Calu3 (cell line): ENCODE data around the gene SORL1-AS1.

Experiments used
- BruUV-seq: library from RNA; stranded (reverse); fragments of 400-500 nt; replicated peaks from 2 replicates; lab custom pipeline; 2021; lab: Mats Ljungman, UMichigan
- CTCF ChIA-PET: fragments of 300-600 bp; sonication (Branson Sonifier 250); formaldehyde crosslinking; loops from one replicate; lab custom pipeline; 2022; ENCODE audit warnings: antibody characterized with exemption; lab: Charles Lee
- DNase-seq: peaks from one replicate; pipeline ENCODE4 v3.0.0; 2022
- H3K27ac Mint-ChIP-seq: one replicate; pipeline ENCODE4 v1.8.0; 2022; ENCODE audit warnings: mixed read lengths; ENCODE audit not compliant: unreplicated experiment
- H3K27me3 Mint-ChIP-seq: one replicate; pipeline ENCODE4 v1.8.0; 2022; ENCODE audit warnings: mixed read lengths; ENCODE audit not compliant: unreplicated experiment
- H3K36me3 Mint-ChIP-seq: one replicate; pipeline ENCODE4 v1.8.0; 2022; ENCODE audit warnings: mild to moderate bottlenecking, moderate library complexity, mixed read lengths; ENCODE audit not compliant: insufficient read depth, unreplicated experiment
- H3K4me1 Mint-ChIP-seq: one replicate; pipeline ENCODE4 v1.8.0; 2022; ENCODE audit warnings: mild to moderate bottlenecking, low read depth, mixed read lengths; ENCODE audit not compliant: unreplicated experiment
- H3K4me3 Mint-ChIP-seq: one replicate; pipeline ENCODE4 v1.8.0; 2022; ENCODE audit warnings: mild to moderate bottlenecking, low read depth, moderate library complexity, mixed read lengths; ENCODE audit not compliant: unreplicated experiment
- H3K9me3 Mint-ChIP-seq: one replicate; pipeline ENCODE4 v1.8.0; 2022; ENCODE audit warnings: low read depth, mixed read lengths; ENCODE audit not compliant: unreplicated experiment
- CTCF ChIP-seq: fragments of 200-600 bp; IDR thresholded peaks from one replicate; pipeline ENCODE4 v1.8.0; 2022; ENCODE audit warnings: antibody characterized with exemption; ENCODE audit not compliant: unreplicated experiment
- intact Hi-C: fragments of 100-400 bp; cut with micrococcal nuclease; formaldehyde crosslinking; loops from one replicate; pipeline ENCODE4 v1.10.0; 2022; ENCODE audit not compliant: unreplicated experiment

SORL1-AS1 gene

GRCh38 chr11:121497176-121497998 is 44.6 kb upstream of the SORL1-AS1 start:
- H3K4me1 Mint-ChIP-seq: no peaks in the 10 kb centered on the region
- no peaks in the 10 kb centered on the region for H3K9me3 Mint-ChIP-seq
- DNase-seq: no peak
- no peaks in the 10 kb centered on the region for H3K27me3 Mint-ChIP-seq
- CTCF ChIA-PET: no interaction called here
- intact Hi-C loops: no loop called here
- no peaks in the 10 kb centered on the region for H3K36me3 Mint-ChIP-seq
- TF ChIP-seq CTCF: no peak
- no peak overlapping the region for H3K27ac Mint-ChIP-seq
- H3K4me3 Mint-ChIP-seq: no peak overlapping the region
- BruUV-seq: no TSS peak

- BruUV-seq: no TSS peak
- Mint-ChIP-seq H3K27me3 (no peaks in the 10 kb centered on the region), H3K9me3 (no peaks in the 10 kb centered on the region), H3K36me3 (no peaks in the 10 kb centered on the region), H3K4me1 (no peaks in the 10 kb centered on the region), H3K27ac (no peak overlapping the region), H3K4me3 (no peak overlapping the region)
- TF ChIP-seq CTCF: no peak
- intact Hi-C loops: no loop called here
- CTCF ChIA-PET: no interaction called here
- no peak for DNase-seq
Observed at GRCh38 chr11:121494355-121495099, 41.8 kb upstream of the SORL1-AS1 start.

- Mint-ChIP-seq H3K27me3 (no peaks in the 10 kb centered on the region), H3K36me3 (no peaks in the 10 kb centered on the region), H3K9me3 (no peaks in the 10 kb centered on the region), H3K4me3 (no peak overlapping the region), H3K27ac (no peak overlapping the region), H3K4me1 (no peaks in the 10 kb centered on the region)
- no peak for DNase-seq
- CTCF ChIA-PET: no interaction called here
- intact Hi-C loops: no loop called here
- BruUV-seq: no TSS peak
- no peak for TF ChIP-seq CTCF
Observed at GRCh38 chr11:121489823-121490222, 37.1 kb upstream of the SORL1-AS1 start.

GRCh38 chr11:121488641-121489040 is 35.9 kb upstream of the SORL1-AS1 start:
- Mint-ChIP-seq H3K36me3 (no peaks in the 10 kb centered on the region), H3K27ac (no peak overlapping the region), H3K27me3 (no peaks in the 10 kb centered on the region), H3K4me3 (no peak overlapping the region), H3K4me1 (no peaks in the 10 kb centered on the region), H3K9me3 (no peaks in the 10 kb centered on the region)
- no peak for TF ChIP-seq CTCF
- intact Hi-C loops: no loop called here
- CTCF ChIA-PET: no interaction called here
- no peak for DNase-seq
- no TSS peak for BruUV-seq
